NCI-H226 (cell line): ENCODE data around the gene STT3B.
"Not testable (repeated sequence)": the region's sequence is repeated elsewhere in the genome, so short reads cannot be mapped to it uniquely, and the experiment has no call there.

Experiments
- DNase-seq: peaks from one replicate; pipeline ENCODE4 v3.0.0-alpha.2; 2015

Gene STT3B

GRCh38 chr3:31553258-31553657 is 20.5 kb downstream of the STT3B start:
- no peak for DNase-seq

- no peak for DNase-seq
These were observed 22.5 kb downstream of the STT3B start for GRCh38 chr3:31555204-31555603.

- DNase-seq = no peak
These were observed 27.3 kb downstream of the STT3B start for GRCh38 chr3:31559872-31560534.

GRCh38 chr3:31561891-31562290 is 29.2 kb downstream of the STT3B start:
- no peak for DNase-seq

DNA sequence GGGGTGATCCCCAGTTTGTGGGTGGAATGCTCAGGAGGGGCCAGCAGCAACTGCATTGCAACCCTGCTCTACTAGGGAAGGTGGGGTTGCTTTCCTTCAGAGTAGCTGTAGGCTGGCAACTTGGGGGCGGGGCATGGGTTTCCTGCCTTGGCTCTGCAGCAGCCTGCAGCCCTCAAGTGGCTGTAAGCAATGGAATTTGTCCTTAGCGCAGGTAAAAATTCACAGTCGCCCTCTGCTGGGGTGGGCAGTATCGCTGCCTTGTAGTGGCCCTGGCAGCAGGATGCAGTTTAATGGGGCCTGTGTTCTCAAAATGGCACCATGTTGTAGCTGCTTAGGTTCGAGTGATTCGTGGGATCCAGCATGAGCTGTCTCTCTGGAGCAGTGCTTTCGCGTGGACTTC is 29.8 kb downstream of the STT3B start:
- DNase-seq = no peak

GRCh38 chr3:31565288-31565687 is 32.6 kb downstream of the STT3B start:
- DNase-seq = peak; percentile 59

- DNase-seq = no peak
These were observed 34.3 kb downstream of the STT3B start for GRCh38 chr3:31567036-31567435.

- DNase-seq = no peak
These were observed 35.9 kb downstream of the STT3B start for GRCh38 chr3:31568649-31569048.

- DNase-seq = no peak
These were observed 38.6 kb downstream of the STT3B start for GRCh38 chr3:31571325-31571724.

DNA sequence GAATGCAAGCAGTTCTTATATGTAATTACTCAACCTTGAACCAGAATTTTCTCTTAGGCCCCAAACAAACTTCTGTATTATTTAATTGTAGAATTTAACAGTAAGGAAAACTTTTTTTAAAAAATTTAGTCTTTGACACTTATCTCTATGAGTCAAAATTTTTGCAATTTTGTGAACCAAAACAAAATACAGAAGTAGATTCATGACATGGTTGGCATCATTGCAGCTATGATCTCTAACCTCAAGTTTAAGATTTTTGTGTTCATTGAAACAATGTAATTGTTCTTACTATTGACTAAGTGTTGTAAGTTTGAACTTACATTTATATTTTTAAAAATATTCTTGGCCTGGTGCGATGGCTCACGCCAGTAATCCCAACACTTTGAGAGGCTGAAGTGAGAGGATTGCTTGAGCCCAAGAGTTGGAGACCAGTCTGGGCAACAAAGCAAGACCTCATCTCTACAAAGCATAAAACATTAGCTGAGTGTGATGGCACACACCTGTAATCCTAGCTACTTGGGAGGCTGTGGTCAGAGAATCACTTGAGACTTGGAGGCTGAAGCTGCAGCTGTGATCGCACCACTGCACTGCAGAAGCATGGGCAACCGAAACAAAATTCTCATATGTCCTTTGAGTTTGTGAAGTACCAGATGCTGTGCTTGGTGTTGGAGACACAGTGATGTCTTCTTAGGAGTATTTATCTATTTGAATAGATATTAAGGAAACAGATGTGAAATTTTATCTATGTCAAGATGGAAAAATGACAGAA is 39.7 kb downstream of the STT3B start:
- DNase-seq = no peak

DNA sequence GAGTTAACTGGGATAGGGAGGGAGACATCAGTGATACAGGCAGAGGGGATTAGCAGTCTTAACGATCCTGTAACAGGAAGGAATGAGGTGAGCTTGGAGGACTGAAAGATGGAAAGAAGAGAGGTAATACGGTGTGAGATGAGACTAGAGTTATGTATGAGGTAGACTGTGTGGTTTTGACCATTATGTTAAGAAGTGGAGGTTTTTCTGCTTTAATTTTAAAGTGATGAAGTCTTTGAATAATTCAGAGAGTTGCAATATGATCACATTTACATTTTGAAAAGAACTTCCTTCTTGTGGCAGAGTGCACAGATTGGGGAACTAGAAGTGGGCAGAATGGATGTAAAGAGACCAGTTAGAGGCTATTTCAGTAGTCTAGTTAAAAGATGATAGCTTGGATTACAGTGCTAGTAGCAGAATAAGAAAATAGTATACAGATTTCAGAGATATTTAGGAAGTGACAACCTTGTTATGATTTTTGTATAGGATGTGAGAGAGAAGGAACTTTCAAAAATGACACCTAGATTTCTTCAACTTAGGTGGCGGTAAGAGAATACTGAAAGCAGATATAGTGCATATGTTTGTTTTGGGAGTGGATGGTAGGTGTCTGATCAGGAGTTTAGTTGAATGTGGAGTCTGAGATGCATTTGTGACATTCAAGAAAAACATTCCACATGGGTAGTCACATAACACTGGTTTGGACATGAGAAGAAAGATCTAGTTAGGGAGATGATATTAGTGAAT is 40.5 kb downstream of the STT3B start:
- no peak for DNase-seq

GRCh38 chr3:31575448-31575847 is 42.7 kb downstream of the STT3B start:
- DNase-seq = no peak

DNA sequence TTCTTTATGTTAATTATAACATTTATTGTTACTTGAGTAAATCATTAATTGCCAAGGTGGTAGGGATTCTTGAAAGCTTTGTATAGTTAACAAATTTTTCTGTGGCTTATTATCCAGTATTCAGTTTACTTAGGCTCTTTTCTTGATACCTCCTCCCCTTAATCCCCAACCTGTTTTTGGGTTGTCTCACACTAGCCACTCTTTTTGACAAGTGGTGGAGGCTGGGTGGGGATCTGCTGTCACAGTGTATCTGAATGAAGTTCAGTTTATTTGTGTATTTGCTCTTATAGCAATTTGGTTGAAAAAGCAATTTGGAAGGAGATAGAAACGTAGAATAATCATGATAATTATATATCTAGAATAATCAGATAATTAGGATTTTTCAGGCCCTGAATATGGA is 43.8 kb downstream of the STT3B start:
- DNase-seq = no peak

DNA sequence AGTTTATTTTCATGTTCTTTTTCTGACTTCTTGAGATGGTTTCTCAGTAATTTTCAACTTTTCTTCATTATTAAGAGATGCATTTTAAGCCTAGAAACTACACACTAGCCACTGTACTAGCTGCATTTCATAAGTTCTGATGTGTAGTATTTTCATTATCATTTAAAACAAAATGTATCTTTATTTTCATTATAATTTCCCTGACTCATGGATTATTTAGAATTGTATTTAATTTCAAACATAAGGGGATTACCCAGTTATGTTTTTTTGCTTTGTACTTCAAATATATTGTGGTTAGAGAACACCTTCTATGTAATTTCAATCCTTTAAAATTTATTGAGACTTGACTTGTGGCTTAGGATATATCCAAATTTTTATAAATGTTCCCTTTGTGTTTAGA is 44.5 kb downstream of the STT3B start:
- DNase-seq = no peak

GRCh38 chr3:31579828-31580227 is 47.1 kb downstream of the STT3B start:
- DNase-seq = no peak

- no peak for DNase-seq
These were observed 47.9 kb downstream of the STT3B start for GRCh38 chr3:31580645-31581044.

DNA sequence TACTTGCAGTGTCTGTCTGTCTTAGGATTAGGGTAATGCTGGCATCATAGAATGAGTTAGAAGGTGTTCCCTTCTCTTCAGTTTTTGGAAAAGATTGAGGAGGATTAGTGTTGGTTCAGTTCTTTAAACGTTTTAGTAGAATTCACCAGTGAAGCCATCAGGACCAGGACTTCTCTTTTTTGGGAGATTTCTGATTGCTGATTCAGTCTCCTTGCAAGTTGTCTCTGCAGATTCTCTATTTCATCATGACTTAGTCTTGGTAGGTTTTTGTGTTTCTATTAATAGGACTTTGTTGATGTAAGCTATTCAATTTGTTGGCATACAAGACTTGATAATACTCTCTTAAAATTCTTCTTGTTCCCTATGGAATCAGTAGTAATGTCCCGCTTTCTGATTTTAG is 48.9 kb downstream of the STT3B start:
- no peak for DNase-seq

DNA sequence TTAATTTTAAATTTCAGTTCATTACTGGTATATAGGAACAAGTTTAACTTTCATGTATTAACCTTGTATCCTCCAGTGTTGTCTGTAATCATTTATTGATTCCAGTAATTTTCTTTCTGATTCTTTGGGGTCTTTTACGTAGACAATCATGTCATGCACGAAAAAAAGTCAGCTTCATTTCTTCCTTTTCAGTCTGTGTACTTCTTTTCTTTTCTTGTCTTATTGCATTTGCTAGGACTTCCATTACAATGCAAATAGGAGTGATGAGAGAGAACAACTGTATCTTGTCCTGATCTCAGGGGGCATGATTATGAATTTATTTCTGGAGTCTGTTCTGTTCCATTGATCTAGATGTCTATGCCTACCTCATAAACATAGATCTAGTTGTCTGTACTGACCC is 56.5 kb downstream of the STT3B start:
- no peak for DNase-seq

- no peak for DNase-seq
These were observed 57.9 kb downstream of the STT3B start for GRCh38 chr3:31590650-31591049.

DNA sequence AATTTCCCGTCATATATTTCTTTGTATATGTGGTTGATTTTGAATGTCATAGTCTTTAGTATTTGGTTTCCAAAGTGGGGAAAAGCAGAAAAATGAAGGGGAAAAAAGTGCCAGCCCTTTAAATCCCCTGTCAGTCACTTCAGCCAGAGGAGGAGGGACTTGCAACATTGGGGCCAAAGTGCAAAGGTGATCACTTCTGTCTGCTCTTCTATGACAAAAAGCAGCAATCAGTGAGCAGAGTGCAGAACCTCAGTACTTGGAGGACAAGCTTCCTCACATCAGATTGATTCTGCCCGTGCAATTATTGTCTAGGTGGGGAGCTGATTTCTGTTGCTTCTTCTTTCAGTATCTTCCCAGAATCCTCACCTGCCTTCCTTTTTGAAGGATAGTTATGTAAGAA is 60.0 kb downstream of the STT3B start:
- DNase-seq = no peak

DNA sequence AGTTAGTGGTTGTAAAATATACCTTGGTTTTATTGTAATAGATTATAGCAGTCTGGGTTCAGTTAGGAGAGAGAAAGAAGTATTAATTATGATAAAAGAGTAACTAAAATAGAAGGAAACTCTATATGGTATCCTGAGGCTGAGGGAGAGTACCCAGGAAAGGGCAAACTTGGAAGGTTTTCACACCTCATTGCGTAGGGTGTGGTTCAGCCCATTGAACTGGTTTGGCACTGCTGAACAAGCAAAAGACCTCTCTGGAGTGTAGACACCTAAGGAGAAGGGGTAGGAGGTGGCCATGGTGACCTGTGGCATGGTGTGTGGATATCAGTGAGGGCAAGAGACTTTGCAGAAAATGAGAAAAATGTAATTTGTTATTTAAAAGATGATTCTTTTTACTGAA is 63.5 kb downstream of the STT3B start:
- DNase-seq = no peak

GRCh38 chr3:31600431-31600830 is 67.7 kb downstream of the STT3B start:
- DNase-seq = no peak

DNA sequence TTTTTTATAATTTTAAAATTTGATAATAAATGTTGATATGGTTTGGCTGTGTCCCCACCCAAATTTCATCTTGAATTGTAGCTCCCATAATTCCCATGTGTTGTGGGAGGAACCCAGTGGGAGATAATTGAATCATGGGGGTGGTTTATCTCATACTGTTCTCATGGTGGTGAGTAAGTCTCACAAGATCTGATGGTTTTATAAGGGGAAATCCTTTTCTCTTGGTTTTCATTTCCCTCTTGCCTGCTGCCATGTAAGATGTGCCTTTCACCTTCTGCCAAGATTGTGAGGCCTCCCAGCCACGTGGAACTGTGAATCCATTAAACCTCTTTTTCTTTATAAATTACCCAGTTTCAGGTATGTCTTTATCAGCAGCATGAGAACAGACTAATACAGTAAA is 72.6 kb downstream of the STT3B start:
- not testable (repeated sequence) for DNase-seq

DNA sequence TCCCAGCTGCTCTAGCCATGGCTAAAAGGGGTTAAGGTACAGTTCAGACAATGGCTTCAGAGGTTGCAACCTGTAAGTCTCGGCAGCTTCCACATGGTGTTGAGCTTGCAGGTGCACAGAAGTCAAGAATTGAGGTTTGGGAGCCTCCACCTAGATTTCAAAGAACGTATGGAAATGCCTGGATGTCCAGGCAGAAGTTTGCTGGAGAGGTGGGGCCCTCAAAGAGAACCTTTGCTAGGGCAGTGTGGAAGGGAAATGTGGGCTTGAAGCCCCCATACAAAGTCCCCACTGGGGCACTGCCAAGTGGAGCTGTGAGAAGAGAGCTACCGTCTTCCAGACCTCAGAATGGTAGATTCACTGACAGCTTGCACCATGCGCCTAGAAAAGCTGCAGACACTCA is 73.7 kb downstream of the STT3B start:
- no peak for DNase-seq
